HEK293 (cell line): Measurements from ENCODE around the gene NUCKS1.

Experiments
- CTCF ChIA-PET: fragments of 350-600 bp; formaldehyde crosslinking; extraction: SDS; loops from one replicate; lab custom pipeline; 2021; ENCODE audit warnings: antibody characterized with exemption; lab: Yijun Ruan, JAX
- POLR2A ChIA-PET: fragments of 300-600 bp; formaldehyde crosslinking; extraction: SDS; loops from one replicate; lab custom pipeline; 2020; ENCODE audit warnings: antibody characterized with exemption, inconsistent platforms; lab: Yijun Ruan, JAX
- H3K27ac ChIP-seq: fragments of 200-500 bp; sonication (Bioruptor generic); 2 replicates; pipeline ENCODE4 v1.5.1; 2014; ENCODE audit warnings: low read depth, low read length, control low read depth, inconsistent platforms; ENCODE audit errors: extremely low read depth
- H3K36me3 ChIP-seq, 2 experiments: fragments of 200-500 bp in 1 of 2; sonication (Bioruptor generic) in 1 of 2; 1 replicate in 1 of 2; 2 replicates in 1 of 2; pipeline ENCODE4 v1.5.1; 2014 to 2017; ENCODE audit warnings: inconsistent platforms in 2 of 2, low read length in 2 of 2; ENCODE audit not compliant: control insufficient read depth in 2 of 2, insufficient read depth in 1 of 2
- H3K4me1 ChIP-seq: fragments of 200-500 bp; sonication (Bioruptor generic); 2 replicates; pipeline ENCODE4 v1.5.1; 2014; ENCODE audit warnings: mild to moderate bottlenecking, low read length, inconsistent platforms; ENCODE audit not compliant: control insufficient read depth, insufficient read depth
- H3K4me3 ChIP-seq: 2 replicates; pipeline ENCODE4 v1.5.1; 2011; ENCODE audit warnings: low read depth, mild to moderate bottlenecking, control low read depth, low read length, moderate library complexity
- H3K9me3 ChIP-seq: fragments of 200-500 bp; sonication (Bioruptor generic); 2 replicates; pipeline ENCODE4 v1.5.1; 2014; ENCODE audit warnings: low read depth, low read length, inconsistent platforms; ENCODE audit not compliant: control insufficient read depth, insufficient read depth
- MYNN ChIP-seq: fragments of 450-650 bp; formaldehyde crosslinking; IDR thresholded peaks from 2 replicates; pipeline ENCODE4 v1.5.1; 2016; ENCODE audit warnings: missing biosample characterization, missing genetic modification characterization, borderline replicate concordance
- PRDM10 ChIP-seq: fragments of 450-650 bp; formaldehyde crosslinking; IDR thresholded peaks from 2 replicates; pipeline ENCODE4 v1.5.1; 2016; ENCODE audit warnings: missing biosample characterization, missing genetic modification characterization
- ZNF133 ChIP-seq: fragments of 450-650 bp; formaldehyde crosslinking; IDR thresholded peaks from 2 replicates; pipeline ENCODE4 v1.5.1; 2016; ENCODE audit warnings: missing biosample characterization, missing genetic modification characterization
- ZNF138 ChIP-seq: fragments of 450-650 bp; formaldehyde crosslinking; IDR thresholded peaks from 2 replicates; pipeline ENCODE4 v1.5.1; 2016; ENCODE audit warnings: missing biosample characterization, missing genetic modification characterization, borderline replicate concordance
- ZNF211 ChIP-seq: fragments of 450-650 bp; formaldehyde crosslinking; IDR thresholded peaks from 2 replicates; pipeline ENCODE4 v1.5.1; 2016; ENCODE audit warnings: low read depth, missing biosample characterization, missing genetic modification characterization
- ZNF223 ChIP-seq: fragments of 450-650 bp; formaldehyde crosslinking; IDR thresholded peaks from 2 replicates; pipeline ENCODE4 v1.5.1; 2016; ENCODE audit warnings: missing biosample characterization, missing genetic modification characterization
- ZNF239 ChIP-seq: fragments of 450-650 bp; formaldehyde crosslinking; IDR thresholded peaks from 2 replicates; pipeline ENCODE4 v1.5.1; 2016; ENCODE audit warnings: missing biosample characterization, missing genetic modification characterization
- ZNF302 ChIP-seq: fragments of 450-650 bp; formaldehyde crosslinking; IDR thresholded peaks from 2 replicates; pipeline ENCODE4 v1.5.1; 2016; ENCODE audit warnings: missing biosample characterization, missing genetic modification characterization, low read depth
- ZNF350 ChIP-seq: fragments of 450-650 bp; formaldehyde crosslinking; IDR thresholded peaks from 2 replicates; pipeline ENCODE4 v1.5.0; 2017; ENCODE audit warnings: missing biosample characterization, mild to moderate bottlenecking, missing genetic modification characterization
- ZNF366 ChIP-seq: fragments of 450-650 bp; formaldehyde crosslinking; conservative IDR thresholded peaks from 2 replicates; pipeline ENCODE4 v1.5.1; 2016; ENCODE audit warnings: missing biosample characterization, missing genetic modification characterization
- ZNF423 ChIP-seq: fragments of 450-650 bp; formaldehyde crosslinking; IDR thresholded peaks from 2 replicates; pipeline ENCODE4 v1.5.1; 2016; ENCODE audit warnings: missing biosample characterization, missing genetic modification characterization
- ZNF548 ChIP-seq: fragments of 450-650 bp; formaldehyde crosslinking; IDR thresholded peaks from 2 replicates; pipeline ENCODE4 v1.5.1; 2016; ENCODE audit warnings: missing biosample characterization, missing genetic modification characterization
- ZNF639 ChIP-seq: fragments of 450-650 bp; formaldehyde crosslinking; IDR thresholded peaks from 2 replicates; pipeline ENCODE4 v1.5.1; 2016; ENCODE audit warnings: missing biosample characterization, missing genetic modification characterization
- ZNF658 ChIP-seq: fragments of 450-650 bp; formaldehyde crosslinking; IDR thresholded peaks from 2 replicates; pipeline ENCODE4; 2016; ENCODE audit warnings: missing biosample characterization, missing genetic modification characterization
- ZNF747 ChIP-seq: fragments of 450-650 bp; formaldehyde crosslinking; IDR thresholded peaks from 2 replicates; pipeline ENCODE4 v1.5.1; 2016; ENCODE audit warnings: missing biosample characterization, missing genetic modification characterization
- ZNF76 ChIP-seq: fragments of 450-650 bp; formaldehyde crosslinking; IDR thresholded peaks from 2 replicates; pipeline ENCODE4; 2016; ENCODE audit warnings: low read depth, missing biosample characterization, missing genetic modification characterization, borderline replicate concordance
- ZNF791 ChIP-seq: fragments of 450-650 bp; formaldehyde crosslinking; IDR thresholded peaks from 2 replicates; pipeline ENCODE4 v1.5.1; 2016; ENCODE audit warnings: missing biosample characterization, missing genetic modification characterization
- ZSCAN4 ChIP-seq: fragments of 450-650 bp; formaldehyde crosslinking; IDR thresholded peaks from 2 replicates; pipeline ENCODE4 v1.5.1; 2017; ENCODE audit warnings: missing biosample characterization, missing genetic modification characterization

The NUCKS1 gene

GRCh38 chr1:205787287-205787916 lies 37.4 kb upstream of the NUCKS1 start:
- H3K4me1 ChIP-seq, result 0 out of 2 replicates have a peak, but pooled peaks cover 4% of the 10 kb centered on the region
- no peak for TF ChIP-seq ZNF747 (tag by site-specific recombination)
- TF ChIP-seq ZNF791 (tag by site-specific recombination), result no peak
- no peak for TF ChIP-seq ZNF302
- no peak for TF ChIP-seq ZNF239 (tag by site-specific recombination)
- no peak for TF ChIP-seq ZSCAN4 (tag by site-specific recombination)
- TF ChIP-seq ZNF223 (tag by site-specific recombination), result no peak
- TF ChIP-seq ZNF366 (tag by site-specific recombination), result no peak
- no peak for TF ChIP-seq ZNF658
- TF ChIP-seq MYNN (tag by site-specific recombination), result no peak
- no peak for TF ChIP-seq ZNF76 (tag by site-specific recombination)
- TF ChIP-seq ZNF350, result no peak
- no peak for TF ChIP-seq ZNF423 (tag by site-specific recombination)
- no peak for TF ChIP-seq ZNF133
- no peak for TF ChIP-seq ZNF639 (tag by site-specific recombination)
- no peak for TF ChIP-seq ZNF138
- H3K4me3 ChIP-seq, result no peak overlapping the region
- H3K27ac ChIP-seq, result no peak overlapping the region
- ChIA-PET CTCF (interaction anchor here (0.6 to 9.4 kb wide), 4 partner anchors 128 to 680 kb away, joined by 3 to 155 read pairs (median 4); no protein-coding TSS in a partner anchor), POLR2A (interaction anchor here (0.6 to 1.7 kb wide), 2 partner anchors 10 to 45 kb away, joined by 3 to 5 read pairs; no protein-coding TSS in a partner anchor)
- peaks cover 0 to 27% of the 10 kb centered on the region in 2 experiments; a peak in 1 of 3 replicates for H3K36me3 ChIP-seq
- no peaks in the 10 kb centered on the region for H3K9me3 ChIP-seq

GRCh38 chr1:205786601-205787000 lies 36.6 kb upstream of the NUCKS1 start:
- H3K36me3 ChIP-seq, result peaks cover 0 to 20% of the 10 kb centered on the region in 2 experiments; a peak in 1 of 3 replicates
- no peak for TF ChIP-seq ZNF211 (tag by site-specific recombination)
- TF ChIP-seq PRDM10 (tag by site-specific recombination), result no peak
- no peak for TF ChIP-seq ZNF548
- H3K27ac ChIP-seq, result no peak overlapping the region
- ChIA-PET POLR2A (interaction anchor here (1.7 kb wide), 1 partner anchor 10 kb away, joined by 5 read pairs; no protein-coding TSS in a partner anchor), CTCF (interaction anchor here (0.6 to 9.4 kb wide), 5 partner anchors 69 to 746 kb away, joined by 3 to 155 read pairs (median 3); no protein-coding TSS in a partner anchor)
- no peak overlapping the region for H3K4me3 ChIP-seq
- 0 out of 2 replicates have a peak, but pooled peaks cover 4% of the 10 kb centered on the region for H3K4me1 ChIP-seq
- H3K9me3 ChIP-seq, result no peaks in the 10 kb centered on the region
